GM19043 (cell line): ENCODE results near the gene ERC2.

ENCODE experiments used
- ATAC-seq: cut with Tn5 transposase; IDR thresholded peaks from one replicate; pipeline ENCODE4 v1.9.1; 2021; ENCODE audit warnings: low read depth; ENCODE audit not compliant: unreplicated experiment

ERC2 gene

DNA sequence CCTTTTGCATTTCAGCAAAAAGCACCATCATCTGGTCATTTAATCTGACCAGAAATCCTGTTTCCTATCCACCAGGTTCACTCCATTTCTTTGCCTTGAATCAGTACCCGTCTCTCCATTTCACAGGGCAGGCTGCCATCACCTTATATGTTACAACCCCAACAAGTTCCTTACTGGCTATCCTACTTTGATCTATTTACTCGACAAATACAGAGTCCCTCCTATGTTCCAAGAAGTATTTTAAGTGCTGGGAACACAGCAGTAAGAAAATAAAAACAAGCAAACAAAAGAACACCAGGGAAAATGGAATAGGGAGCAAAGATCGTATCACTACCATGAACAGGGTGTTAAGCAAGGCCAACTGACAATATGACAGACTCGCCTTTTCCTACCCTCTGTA lies 685.9 kb downstream of the ERC2 start:
- ATAC-seq = no peak

DNA sequence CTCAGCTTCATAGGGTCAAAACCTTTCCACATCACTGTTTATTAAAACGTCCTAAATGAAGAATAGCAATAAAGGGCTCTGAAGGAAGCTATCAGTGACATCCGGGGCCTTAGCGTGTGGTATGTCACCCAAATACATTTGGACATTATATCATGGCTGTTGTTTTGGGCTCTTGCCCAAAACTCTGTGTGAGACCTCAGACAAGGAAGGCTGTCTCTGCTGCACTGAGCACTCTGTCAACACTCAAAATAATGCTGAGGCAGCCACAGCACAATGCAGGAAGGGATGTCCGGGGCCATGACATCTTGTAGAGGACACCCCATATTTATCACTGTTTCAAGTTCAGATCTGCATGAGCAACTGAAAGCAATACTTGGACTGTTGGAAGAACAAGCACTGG lies 687.4 kb downstream of the ERC2 start:
- ATAC-seq = no peak

DNA sequence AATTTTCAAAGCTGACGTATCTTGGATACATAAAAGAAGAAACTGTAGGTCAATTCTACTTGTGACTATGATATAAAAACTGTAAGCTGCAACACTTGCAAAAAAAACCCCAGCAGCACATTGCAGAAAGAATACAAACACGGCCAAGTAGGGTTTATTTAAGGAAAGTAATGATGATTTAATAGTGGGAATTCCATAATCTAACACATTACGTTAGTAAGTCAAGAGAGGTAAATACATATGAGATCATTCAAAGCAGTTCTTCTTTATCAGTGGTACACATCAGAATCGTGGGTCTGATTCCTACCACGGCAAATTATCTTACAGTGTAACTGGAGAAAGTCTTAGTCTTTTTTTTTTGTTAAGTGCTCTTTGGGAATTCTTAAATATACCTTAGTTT lies 688.7 kb downstream of the ERC2 start:
- no peak for ATAC-seq

DNA sequence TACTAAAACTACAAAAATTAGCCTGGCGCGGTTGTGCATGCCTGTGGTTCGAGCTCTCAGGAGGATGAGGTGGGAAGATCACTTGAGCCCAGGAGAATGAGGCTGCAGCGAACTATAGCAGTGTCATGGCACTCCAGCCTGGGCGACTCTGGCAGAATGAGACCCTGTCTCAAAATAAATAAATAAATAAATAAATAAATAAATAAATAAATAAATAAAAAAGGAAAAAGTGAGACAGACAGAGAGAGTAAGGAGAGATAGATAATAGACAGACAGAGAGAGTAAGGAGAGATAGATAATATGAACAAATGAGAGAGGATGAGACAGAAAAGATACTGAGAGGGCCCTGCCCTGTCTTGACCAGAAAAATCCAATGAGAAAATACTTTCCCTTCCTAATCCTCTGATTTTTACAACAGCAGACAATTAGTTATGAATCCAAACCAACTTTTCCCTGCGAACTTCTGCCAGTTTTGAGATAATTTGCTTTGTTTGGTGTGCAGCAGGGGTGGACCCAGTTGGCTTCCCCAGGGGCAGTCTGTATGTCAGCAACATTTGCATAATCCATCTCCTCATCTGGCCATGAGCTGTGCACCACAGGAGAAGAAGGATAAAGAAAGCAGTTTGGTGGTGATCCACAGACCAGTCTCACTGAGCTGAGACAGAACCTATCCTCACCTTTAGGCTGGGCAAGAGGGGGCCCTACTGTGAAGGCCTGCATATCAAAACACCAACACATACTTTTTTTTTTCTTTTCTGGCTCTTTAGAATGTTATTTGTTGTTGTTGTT lies 692.7 kb downstream of the ERC2 start:
- ATAC-seq = no peak

DNA sequence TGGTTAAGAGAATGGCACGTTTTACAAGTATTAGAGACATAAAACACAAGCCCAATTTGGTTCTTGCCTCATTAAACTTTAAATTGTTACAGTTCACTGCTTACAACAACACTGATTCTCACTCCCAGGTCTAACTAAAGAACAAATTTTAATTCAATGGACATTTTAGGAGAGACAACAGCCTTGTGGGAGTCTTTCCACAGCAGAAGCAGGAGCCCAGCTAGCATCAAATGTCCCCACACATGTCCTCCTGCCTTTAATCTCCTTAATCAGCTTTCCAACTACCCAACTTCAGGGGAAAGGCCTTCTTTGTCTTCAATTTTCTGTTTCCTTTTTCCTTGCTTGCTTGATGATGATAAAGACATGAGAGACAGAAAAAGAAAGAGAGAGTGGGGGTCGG lies 693.4 kb downstream of the ERC2 start:
- no peak for ATAC-seq

DNA sequence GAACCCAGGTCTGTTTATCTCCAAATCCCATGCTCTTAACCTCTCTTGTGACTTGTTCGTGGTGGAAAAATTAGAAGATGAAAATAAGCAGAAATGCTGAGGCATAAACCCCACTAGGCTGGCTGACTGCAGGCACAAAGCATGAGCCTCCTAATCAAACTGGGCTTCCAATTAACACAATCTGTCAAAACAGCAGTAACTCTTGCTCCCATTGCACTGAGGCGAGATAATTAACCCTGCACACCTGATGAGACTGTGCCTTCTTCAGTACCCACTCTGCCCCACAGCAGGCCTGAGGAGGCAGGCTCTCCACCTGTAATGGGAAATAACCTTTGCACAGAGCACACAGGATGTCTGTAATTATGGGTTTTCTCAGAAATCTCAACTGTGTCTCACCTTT lies 696.8 kb downstream of the ERC2 start:
- no peak for ATAC-seq

DNA sequence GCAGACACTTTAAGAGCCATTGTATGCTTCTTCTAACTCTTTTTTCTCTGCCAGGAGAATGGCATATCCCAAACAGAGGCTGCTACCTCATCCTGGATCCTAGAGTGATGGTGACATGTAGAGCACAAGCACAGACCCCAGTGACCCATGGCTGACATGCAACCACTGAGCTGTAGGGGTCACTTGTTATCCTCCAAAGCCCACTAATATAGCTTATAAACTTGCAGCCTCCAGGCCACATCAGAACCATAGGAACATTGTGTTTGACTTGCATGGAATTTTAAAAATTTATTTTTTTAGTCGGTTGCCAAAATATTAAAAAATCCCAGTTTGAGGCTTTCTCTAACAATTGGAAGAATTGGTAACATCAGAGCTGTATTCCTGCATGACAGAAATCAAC lies 698.2 kb downstream of the ERC2 start:
- ATAC-seq = no peak

DNA sequence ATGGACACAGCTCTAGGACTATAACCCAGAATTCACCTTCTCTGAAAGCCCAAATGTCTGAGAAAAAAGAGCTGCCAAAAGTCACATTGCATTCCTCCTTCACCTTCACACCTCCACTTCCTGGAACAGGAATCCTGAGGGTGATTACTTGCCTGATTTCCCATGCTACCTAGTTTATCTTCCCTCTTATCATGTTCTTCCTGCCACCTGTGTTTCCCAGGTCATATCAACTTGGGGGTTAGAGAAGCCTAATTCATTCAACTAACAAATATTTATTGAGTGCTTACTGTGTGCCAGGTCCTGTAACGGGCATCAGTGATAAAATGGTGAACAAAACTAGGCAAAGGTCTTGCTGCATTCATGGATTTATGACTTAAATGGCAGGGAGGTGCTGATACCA lies 701.5 kb downstream of the ERC2 start:
- no peak for ATAC-seq

DNA sequence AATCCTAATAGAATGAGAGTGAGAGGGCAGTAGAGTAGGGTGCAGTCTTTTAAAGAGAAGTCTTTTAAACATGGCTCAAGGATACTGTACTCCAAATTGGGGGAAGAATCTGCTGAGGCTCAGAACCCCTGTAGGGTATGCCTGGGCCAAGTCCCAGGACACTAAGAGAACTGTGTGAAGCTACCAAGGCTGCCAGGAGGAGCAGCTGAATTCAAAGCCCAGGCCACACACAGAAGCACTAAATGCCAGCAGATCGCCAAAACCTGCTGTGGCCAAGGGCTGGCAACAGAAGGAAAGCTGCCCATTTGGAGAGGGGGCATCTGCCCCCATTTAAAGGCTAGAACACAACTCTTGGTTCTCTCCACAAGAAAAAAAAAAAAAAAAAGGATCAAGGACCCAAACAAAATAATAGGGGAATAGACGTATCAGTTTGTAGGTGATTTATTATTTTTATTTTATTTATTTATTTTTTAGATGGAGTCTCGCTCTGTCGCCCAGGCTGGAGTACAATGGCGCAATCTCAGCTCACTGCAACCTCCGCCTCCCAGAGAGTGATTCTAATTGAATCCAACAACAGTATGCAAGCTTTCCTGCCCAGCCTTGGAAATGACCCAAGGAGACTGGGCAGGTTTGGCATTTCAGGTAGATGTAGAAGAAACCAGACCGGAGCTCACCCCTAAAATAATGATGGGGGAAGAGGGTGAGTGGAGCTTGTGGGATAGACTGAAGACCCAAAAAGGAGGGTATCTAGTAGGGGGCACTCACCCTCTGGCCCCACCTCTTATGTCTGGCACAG lies 702.2 kb downstream of the ERC2 start:
- ATAC-seq = no peak

DNA sequence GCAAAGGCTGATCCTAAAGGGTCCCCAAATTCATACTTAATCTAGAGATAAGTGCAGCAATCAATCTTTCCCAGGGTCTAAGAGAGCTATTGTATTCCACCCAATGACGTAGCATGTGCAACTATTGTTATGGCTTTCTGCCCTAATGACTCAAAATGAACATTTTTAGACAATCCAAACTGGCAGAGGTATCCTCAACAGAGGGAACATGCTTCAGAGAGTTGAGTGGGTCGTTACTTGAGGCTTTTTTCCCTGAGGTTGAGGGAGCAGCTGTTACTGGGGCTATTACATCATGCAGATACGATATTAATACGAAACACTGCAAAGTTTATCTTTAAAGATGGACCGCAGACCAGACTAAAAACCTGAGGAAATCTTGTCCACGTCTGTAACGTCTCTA lies 702.9 kb downstream of the ERC2 start:
- ATAC-seq = no peak

DNA sequence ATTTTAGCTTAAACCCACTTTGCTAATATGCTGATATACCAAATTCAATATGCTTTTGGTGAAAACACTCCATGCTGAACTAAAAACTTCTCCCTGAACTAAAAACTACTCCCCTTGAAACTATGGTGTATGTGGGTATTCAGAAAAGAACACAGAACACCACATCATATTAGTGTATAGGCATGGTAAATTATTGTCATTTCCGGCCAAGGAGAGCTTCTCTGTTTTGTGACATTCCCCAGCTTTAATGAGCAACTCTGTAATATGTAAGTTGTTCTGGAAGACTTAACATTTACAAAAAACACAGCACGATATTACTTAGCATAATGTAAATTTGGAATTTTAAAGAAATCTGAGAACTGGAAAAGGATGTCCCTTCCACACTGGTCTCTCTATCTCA lies 711.3 kb downstream of the ERC2 start:
- ATAC-seq = no peak

DNA sequence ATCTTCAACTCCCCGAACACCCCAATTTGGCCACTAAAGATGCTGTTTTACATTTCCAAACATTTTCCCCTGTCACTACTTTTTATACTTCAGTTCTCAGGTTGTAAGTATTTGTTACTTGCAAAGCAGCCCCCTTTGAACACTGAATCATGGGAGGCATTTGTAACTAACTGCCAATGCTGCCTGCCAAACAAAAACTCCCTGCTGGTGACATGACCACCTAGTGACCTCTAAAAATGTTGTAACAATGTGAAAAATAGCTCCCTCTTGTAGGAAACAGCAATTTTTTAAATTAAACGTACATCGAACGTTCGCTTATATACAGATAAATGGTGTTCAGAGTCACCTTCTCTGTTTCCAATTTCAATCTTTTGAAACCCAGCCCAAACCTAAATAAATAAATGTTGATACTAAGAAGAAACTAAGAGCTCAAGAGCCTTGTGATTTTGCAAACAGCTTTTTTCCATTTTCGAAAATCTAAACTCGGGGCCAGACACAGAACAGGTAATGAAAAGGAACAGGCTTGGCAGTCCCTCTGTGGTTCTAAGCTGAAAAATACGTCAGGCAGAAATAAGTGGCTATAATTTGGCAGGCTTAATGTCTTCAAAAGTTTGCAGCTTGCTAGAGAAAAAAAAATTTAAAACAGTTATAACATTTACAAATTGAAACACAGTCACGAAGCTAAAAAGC lies 712.6 kb downstream of the ERC2 start:
- ATAC-seq = no peak

DNA sequence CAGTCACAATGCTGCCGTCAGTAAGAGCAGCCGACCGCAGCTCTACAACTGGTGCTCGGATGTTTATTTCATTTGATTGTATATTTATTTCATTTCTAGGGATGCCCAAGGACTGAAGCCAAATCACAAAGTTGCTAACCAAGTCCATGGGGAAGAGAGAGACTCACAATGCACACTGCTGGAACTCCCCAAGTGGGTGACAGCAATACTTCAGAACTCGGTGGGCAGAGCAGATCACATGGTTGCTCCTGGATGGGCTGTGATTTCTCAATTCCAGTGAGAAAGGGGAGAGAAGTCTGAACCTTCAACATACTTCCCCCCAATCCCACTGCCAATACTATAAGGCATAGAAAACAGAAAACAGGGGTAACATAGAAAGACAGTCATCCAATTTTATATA lies 715.4 kb downstream of the ERC2 start:
- no peak for ATAC-seq

DNA sequence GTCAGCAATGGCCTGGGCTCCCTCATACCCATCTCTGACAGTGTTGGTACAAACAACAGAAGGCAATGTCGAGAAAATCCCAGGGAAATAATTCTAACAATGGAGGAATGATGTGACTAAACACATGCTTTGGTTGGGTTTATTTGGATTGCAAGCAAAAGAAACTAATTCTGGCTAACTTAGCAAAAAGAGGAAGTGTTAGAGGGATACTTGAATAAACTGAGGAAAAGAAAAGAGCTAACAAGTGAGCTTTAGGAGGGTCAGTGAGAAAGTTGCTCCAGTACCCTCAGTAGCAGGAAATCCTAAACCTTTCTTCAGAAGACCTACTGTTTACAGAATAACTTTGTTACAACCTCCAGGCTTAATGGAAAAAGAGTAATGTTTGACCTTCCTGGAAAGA lies 716.5 kb downstream of the ERC2 start:
- ATAC-seq = no peak

DNA sequence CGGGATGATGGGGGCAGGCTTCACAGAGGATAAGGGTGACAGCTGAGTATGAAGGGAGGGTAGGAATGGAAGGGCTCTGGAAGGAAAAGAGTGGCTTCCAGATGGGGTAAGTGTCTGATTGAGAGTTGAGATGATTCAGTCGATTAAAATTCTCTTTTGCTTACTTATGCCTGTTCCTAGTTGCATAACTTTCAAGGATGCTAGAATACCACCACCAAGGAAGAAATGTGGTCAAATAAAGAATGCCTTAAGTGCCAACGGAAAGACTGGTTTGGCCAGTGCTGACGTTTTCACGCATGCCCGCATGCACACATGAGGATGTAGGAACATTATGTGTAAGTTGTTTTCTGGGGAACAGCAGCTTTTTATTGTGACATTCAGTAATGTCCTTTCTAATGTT lies 717.7 kb downstream of the ERC2 start:
- ATAC-seq = no peak

DNA sequence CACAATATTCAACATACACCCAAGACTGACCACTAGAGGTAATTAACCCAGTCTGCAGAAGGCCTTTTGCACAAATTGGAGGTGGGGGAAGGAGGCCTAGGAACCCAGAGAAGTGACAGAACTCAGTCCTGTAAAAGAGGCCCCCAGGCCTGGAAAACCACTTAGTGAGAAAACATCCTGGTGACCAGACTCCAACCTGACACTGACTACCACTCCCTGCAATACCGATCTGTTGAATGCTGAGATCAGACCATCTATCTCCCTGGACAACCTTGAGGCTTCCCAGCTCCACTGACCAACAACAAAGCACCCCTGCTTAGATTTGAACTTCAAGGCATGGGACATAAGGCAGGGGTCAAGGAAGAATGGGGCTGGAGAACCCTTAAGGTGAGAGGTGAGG lies 719.2 kb downstream of the ERC2 start:
- no peak for ATAC-seq

DNA sequence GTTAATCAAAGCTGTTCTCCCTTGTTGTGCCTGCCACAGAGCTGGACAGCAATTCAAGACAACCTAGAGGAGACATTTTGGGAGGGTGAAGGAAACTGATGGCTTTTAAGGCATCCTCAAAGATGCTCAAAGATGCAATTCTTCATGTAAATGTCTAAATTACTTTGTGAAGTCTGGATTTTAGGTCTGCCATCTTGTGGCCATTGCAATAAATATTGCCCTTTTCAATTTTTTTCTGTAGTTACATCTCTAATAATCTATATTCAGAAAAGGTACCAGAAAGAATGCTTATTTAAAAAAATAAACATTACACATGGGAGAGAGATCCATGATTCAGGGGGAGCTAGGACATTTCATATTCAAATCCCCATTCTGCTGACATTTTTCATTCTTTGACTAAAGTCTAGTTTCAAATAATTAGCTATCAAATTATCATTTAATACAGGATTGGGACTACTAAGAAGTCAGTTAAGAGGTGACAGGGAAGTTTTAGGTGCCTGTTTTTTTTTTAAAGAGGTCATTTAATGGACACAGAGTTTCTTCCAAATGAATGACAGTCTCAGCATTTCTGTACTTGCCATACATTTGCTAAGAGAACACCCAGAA lies 721.4 kb downstream of the ERC2 start:
- no peak for ATAC-seq

DNA sequence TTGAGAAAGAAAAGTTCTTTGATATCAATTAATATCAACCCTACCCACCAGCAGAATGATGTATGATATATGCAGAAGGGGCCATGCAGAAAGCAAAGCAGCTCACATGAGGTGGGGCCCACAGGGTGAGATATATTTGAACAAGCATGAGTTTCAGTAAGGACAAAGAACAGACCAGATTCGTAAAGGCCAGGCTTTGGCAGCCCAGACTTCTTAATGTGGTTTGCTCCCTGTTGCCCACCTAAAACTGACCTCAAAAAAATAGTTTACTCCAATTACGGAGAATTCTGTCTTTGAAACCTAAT lies 725.5 kb downstream of the ERC2 start:
- ATAC-seq = no peak

DNA sequence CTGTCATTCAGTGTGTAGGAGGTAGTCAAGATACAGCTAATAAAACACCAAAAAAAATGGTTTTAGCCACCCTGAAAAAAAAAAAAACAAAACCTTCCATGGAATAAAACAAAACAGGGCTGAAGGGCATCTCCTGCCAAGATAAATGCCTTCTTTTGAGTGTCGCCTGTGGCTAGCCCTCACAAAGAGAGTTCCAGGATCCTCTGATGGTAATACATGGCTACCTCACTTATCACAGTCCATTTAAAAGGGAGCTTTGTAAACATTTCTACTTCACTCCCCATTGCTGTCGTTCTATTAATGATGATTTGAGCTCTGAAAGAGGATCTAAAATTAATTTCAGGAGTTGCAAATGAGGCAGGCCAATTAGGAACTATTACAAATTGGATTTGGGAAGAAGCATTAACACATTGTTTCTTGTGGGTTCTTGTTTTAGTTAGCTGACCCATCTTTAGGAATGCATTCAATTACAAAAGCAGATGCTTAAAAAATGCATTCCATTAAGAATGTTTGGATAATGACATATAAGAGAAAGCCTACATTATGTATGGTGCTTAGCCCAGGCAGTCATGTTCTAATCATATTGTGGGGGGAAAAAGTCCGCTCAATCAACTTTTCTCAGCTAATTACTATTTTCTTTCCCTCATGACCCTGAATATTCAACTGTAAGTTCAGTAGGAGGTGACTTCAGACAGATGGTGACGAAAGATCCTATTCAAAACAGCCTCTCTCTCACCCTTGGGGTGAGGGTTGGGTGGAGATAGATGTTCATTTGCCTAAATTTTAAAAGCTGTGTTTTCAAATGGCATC lies 726.0 kb downstream of the ERC2 start:
- no peak for ATAC-seq

DNA sequence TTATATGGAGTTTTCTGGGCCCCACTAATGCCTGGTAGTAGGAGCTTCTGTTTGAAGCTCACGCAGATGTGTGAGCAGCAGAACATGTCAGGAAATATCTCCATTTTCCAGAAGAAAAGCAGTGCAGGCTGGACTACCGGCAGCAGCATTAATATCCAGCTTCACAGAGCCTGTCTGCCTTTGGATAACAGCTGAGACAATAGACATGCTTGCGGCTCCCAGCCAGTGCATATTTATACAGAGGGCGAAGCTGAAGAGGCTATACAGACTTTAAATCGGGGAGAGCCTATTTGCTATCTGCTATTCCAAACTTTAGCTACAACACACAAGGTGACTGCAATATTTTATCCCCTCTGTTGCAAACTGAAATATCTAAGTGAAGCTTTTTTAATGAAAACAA lies 731.1 kb downstream of the ERC2 start:
- no peak for ATAC-seq

DNA sequence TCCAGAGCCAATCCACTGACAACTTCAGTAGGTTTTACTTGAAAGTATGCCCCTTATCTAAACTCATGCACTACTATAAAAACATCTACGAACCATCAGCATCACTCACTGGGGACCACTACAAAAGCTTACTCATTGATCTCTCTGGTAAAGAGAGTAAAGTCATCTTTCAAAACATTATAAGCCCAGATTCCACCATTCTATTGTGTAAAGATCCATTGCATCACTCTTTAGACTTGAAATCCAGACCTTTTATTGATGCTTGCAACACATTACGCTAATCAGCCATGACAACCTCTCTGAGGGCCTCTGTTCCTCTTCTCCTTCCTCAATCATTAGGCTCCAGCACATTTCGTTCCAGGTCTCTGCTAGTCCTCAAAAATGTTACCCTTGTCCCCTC lies 732.3 kb downstream of the ERC2 start:
- no peak for ATAC-seq
